ENCODE results near the gene CLIC1.

DNA sequence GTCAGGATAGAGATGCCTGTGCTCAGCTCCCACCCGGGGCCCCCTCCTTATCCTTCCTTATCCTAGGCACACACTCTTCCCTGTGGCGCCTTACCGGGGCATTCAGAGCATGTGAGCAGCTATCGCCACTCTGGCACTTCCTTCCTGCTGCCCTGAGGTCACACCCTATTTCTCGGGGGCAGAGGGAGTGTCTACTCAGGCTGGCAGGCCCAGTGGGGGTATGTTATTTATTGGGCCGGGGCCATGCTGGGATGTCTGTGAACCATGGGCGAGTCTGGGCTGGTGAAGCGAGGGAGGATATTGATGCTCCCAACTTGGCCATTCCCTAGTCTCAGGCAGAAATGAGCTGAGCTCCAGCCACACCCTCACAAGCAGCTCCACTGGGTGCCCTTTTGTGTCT is 25.1 kb downstream of the CLIC1 start:
- TF ChIP-seq, protein P1, sequence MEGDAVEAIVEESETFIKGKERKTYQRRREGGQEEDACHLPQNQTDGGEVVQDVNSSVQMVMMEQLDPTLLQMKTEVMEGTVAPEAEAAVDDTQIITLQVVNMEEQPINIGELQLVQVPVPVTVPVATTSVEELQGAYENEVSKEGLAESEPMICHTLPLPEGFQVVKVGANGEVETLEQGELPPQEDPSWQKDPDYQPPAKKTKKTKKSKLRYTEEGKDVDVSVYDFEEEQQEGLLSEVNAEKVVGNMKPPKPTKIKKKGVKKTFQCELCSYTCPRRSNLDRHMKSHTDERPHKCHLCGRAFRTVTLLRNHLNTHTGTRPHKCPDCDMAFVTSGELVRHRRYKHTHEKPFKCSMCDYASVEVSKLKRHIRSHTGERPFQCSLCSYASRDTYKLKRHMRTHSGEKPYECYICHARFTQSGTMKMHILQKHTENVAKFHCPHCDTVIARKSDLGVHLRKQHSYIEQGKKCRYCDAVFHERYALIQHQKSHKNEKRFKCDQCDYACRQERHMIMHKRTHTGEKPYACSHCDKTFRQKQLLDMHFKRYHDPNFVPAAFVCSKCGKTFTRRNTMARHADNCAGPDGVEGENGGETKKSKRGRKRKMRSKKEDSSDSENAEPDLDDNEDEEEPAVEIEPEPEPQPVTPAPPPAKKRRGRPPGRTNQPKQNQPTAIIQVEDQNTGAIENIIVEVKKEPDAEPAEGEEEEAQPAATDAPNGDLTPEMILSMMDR (IDR thresholded peaks at IDR 0.05 in 8 of 11, conservative IDR thresholded peaks at IDR 0.05 in 3 of 11): no peak
- TF ChIP-seq POLR2AphosphoS5 (IDR thresholded peaks at IDR 0.05) (no peak), POLR2A (IDR thresholded peaks at IDR 0.05) (no peak)
